GM12892 (cell line): Measurements from ENCODE around the gene WFDC8. TPM values are rescaled to one million over a fixed set of nuclear protein-coding genes. Genes with fewer than 3 reads are reported as not detected.
"Not testable (repeated sequence)": the region's sequence is repeated elsewhere in the genome, so short reads cannot be mapped to it uniquely, and the experiment has no call there.

ENCODE experiments used
- DNase-seq: peaks from one replicate; pipeline ENCODE4 v3.0.0; 2011; ENCODE audit not compliant: insufficient read length
- FAIRE-seq: peaks from 2 replicates; lab custom pipeline; 2011; peaks lifted over from hg19 to GRCh38; lab: Jason Lieb, UNC
- POLR2A ChIP-seq: IDR thresholded peaks from 2 replicates; pipeline ENCODE4 v1.6.1; 2011; ENCODE audit warnings: low read depth, low read length, control low read depth
- POLR2AphosphoS5 ChIP-seq: IDR thresholded peaks from 2 replicates; pipeline ENCODE4 v1.6.1; 2011; ENCODE audit warnings: low read depth, low read length, control low read depth
- TAF1 ChIP-seq: IDR thresholded peaks from 2 replicates; pipeline ENCODE4 v1.6.1; 2011; ENCODE audit warnings: low read depth, mild to moderate bottlenecking, control low read depth, low read length, borderline replicate concordance
- polyA plus RNA-seq: library from polyadenylated mRNA; unstranded; fragments of >200 nt; gene quantifications from one replicate; pipeline ENCODE4 v1.2.1, GENCODE V29; 2012; ENCODE audit warnings: missing spikeins, inconsistent platforms; ENCODE audit not compliant: missing spikeins

Gene WFDC8
- not detected for polyA plus RNA-seq

GRCh38 chr20:45579184-45579583 is at the start of gene WFDC8:
Gene WFDC8, minus strand, starts transcription at chr20:45579284. Its CDS starts 37 bp downstream, at chr20:45579247.
- DNase-seq = no peak
- no peak for TF ChIP-seq POLR2AphosphoS5
- no peak for TF ChIP-seq POLR2A
- no peak for TF ChIP-seq TAF1
- FAIRE-seq = no peak

- FAIRE-seq (no peak), DNase-seq (no peak)
Observed at GRCh38 chr20:45626540-45626939, 47.5 kb upstream of the WFDC8 start.

GRCh38 chr20:45621593-45621992 is 42.5 kb upstream of the WFDC8 start:
- DNase-seq (no peak), FAIRE-seq (no peak)
- TF ChIP-seq POLR2AphosphoS5 (no peak), TAF1 (no peak), POLR2A (no peak)

More at GRCh38 chr20:45626540-45626939, 47.5 kb upstream of the WFDC8 start:
- no peak for TF ChIP-seq TAF1
- TF ChIP-seq POLR2A = no peak
- TF ChIP-seq POLR2AphosphoS5 = no peak

- DNase-seq (no peak), FAIRE-seq (no peak)
- TF ChIP-seq POLR2AphosphoS5 = no peak
- TF ChIP-seq TAF1 = no peak
- no peak for TF ChIP-seq POLR2A
Observed at GRCh38 chr20:45617591-45617990, 38.5 kb upstream of the WFDC8 start.

GRCh38 chr20:45612314-45612713 is 33.2 kb upstream of the WFDC8 start:
- DNase-seq (no peak), FAIRE-seq (no peak)
- no peak for TF ChIP-seq TAF1
- no peak for TF ChIP-seq POLR2A
- TF ChIP-seq POLR2AphosphoS5 = no peak

GRCh38 chr20:45611054-45611453 is 32.0 kb upstream of the WFDC8 start:
- no peak for DNase-seq
- TF ChIP-seq TAF1 = no peak
- no peak for TF ChIP-seq POLR2A
- TF ChIP-seq POLR2AphosphoS5 = no peak
- FAIRE-seq = no peak

GRCh38 chr20:45607810-45608209 is 28.7 kb upstream of the WFDC8 start:
- no peak for FAIRE-seq
- DNase-seq = no peak
- TF ChIP-seq POLR2AphosphoS5 (no peak), TAF1 (no peak), POLR2A (no peak)

GRCh38 chr20:45595235-45595634 is 16.2 kb upstream of the WFDC8 start:
- TF ChIP-seq POLR2AphosphoS5 = no peak
- TF ChIP-seq POLR2A = no peak
- TF ChIP-seq TAF1 = no peak
- DNase-seq (no peak), FAIRE-seq (no peak)

- DNase-seq (no peak), FAIRE-seq (no peak)
- TF ChIP-seq TAF1 (no peak), POLR2AphosphoS5 (no peak), POLR2A (no peak)
Observed at GRCh38 chr20:45593498-45593897, 14.4 kb upstream of the WFDC8 start.

GRCh38 chr20:45592574-45593189 is 13.6 kb upstream of the WFDC8 start:
- no peak for DNase-seq
- TF ChIP-seq TAF1 (no peak), POLR2A (no peak), POLR2AphosphoS5 (no peak)
- FAIRE-seq = peak; percentile 58

GRCh38 chr20:45589725-45590124 is 10.6 kb upstream of the WFDC8 start:
- TF ChIP-seq TAF1 (no peak), POLR2AphosphoS5 (no peak), POLR2A (no peak)
- FAIRE-seq = no peak
- DNase-seq = no peak

- no peak for FAIRE-seq
- DNase-seq = no peak
- no peak for TF ChIP-seq POLR2AphosphoS5
- no peak for TF ChIP-seq POLR2A
- no peak for TF ChIP-seq TAF1
Observed at GRCh38 chr20:45588800-45589199, 9.7 kb upstream of the WFDC8 start.

- not testable (repeated sequence) for DNase-seq, FAIRE-seq
Observed at GRCh38 chr20:45585986-45586385, 6.9 kb upstream of the WFDC8 start.

GRCh38 chr20:45584294-45584693 is 5.2 kb upstream of the WFDC8 start:
- not testable (repeated sequence) for FAIRE-seq

More at GRCh38 chr20:45584294-45584693, 5.2 kb upstream of the WFDC8 start:
- DNase-seq = not testable (repeated sequence)
